Motor neuron (in vitro differentiated cells): ENCODE results near the gene GAB2. TPM values are rescaled to one million over a fixed set of nuclear protein-coding genes. Genes with fewer than 3 reads are reported as not detected.

Experiments used
- ATAC-seq, 8 experiments: fragments of 200-7000 bp; cut with Tn5 transposase; replicated peaks in 6 of 8; 2 replicates each; pipeline ENCODE4 v1.8.0; 2021; ENCODE audit warnings: mild to moderate bottlenecking in 8 of 8, moderate library complexity in 8 of 8
- H3K27ac ChIP-seq, 2 donors: fragments of 250-450 bp; sonication (Bioruptor Pico); 2 replicates each; pipeline ENCODE4 v1.9.0; 2021; ENCODE audit warnings: antibody characterized with exemption in 2 of 2, mild to moderate bottlenecking in 2 of 2, moderate library complexity in 1 of 2
- H3K4me1 ChIP-seq, 2 donors: fragments of 250-450 bp; sonication (Bioruptor Pico); replicated peaks in 1 of 2; 2 replicates each; pipeline ENCODE4 v1.6.1; 2021; ENCODE audit warnings: antibody characterized with exemption in 2 of 2, mild to moderate bottlenecking in 2 of 2, moderate library complexity in 1 of 2
- H3K4me3 ChIP-seq, 5 donors: fragments of 250-450 bp; sonication (Bioruptor Pico); 2 replicates each; pipeline ENCODE4 v1.9.0; 2021; ENCODE audit warnings: antibody characterized with exemption in 5 of 5, mild to moderate bottlenecking in 5 of 5, moderate library complexity in 4 of 5
- WGBS, 10 experiments: fragments of 450-650 bp; shearing (Covaris generic); methylation state at CpG; one replicate each; pipeline ENCODE4 v1.0.0; 2022; 5-methylcytosine and 5-hydroxymethylcytosine counted together
- in situ Hi-C, 9 experiments: fragments of 400-800 bp; cut with MboI; loops; one replicate each; pipeline ENCODE4 v1.15.0; 2021; ENCODE audit warnings: low sequenced_read_pairs in 9 of 9, low pct_unique_long_range_greater_than_20kb in 2 of 9; ENCODE audit not compliant: unreplicated experiment in 9 of 9
- total RNA-seq, 8 experiments: library from RNA; unstranded; fragments of 300-600 nt; gene quantifications; 2 replicates each; pipeline versions ENCODE4 v1.2.3 to v1.2.4, GENCODE V29; 2022

Gene GAB2
- total RNA-seq, 8 experiments from 2014 or later: 2.5 to 44.1 (median 25.6) TPM

DNA sequence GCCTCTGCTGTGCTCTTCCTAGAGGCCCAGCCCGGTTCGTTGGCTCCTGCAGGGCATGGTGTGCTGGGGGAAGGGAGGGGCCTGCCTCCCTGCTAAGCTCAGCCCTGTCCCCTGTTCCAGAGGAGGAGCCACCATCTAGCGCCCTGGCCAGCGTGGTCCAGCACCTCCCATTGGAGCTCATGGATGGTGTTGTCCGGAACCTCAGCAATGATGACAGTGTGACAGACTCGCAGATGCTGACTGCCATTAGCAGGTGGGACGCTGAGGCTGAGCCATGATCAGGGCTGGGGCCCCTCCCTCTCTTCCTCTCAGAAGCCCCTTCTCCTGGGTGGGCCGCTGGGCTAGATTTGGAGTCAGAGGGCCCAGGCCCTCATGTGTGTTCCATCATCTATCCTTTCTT lies 219.8 kb downstream of the GAB2 start:
- peak in 4 of 8 experiments; percentile 16 to 50 (median 30) for ATAC-seq
- in situ Hi-C loops: no loop called here
- WGBS, 10 experiments: 40 to 90% (median 83%) methylated on average over 1 to 5 of the region's 8 CpGs; no CpG with 5 or more reads in 6 of the 10 experiments
- Histone ChIP-seq H3K27ac (no peak overlapping the region), H3K4me1 (no peaks in the 10 kb centered on the region), H3K4me3 (no peak overlapping the region)

DNA sequence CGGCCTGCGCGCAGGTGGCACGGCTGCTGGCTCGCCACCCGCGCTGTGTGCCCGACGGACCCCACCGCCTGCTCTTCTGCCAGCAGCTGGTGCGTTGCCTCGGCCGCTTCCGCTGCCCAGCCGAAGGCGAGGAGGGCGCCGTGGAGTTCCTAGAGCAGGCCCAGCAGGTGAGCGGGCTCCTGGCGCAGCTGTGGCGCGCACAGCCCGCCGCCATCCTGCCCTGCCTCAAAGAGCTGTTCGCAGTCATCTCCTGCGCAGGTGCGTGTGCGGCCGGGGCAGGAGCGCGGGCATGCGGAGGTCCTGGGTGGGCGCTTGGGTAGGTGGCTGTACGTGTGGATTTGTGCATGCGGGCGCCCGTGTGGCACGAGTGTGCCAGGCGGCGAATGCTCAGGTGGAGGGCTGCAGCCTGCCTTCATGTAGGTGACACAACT lies 220.9 kb downstream of the GAB2 start:
- peaks cover 0 to 4% of the 10 kb centered on the region in 2 donors for H3K4me1 ChIP-seq
- H3K27ac ChIP-seq: no peak overlapping the region
- in situ Hi-C loops: no loop called here
- WGBS, 10 experiments: 92 to 100% (median 98%) methylated on average over 1 to 16 of the region's 40 CpGs; no CpG with 5 or more reads in 4 of the 10 experiments
- H3K4me3 ChIP-seq: no peak overlapping the region
- ATAC-seq: no peak

DNA sequence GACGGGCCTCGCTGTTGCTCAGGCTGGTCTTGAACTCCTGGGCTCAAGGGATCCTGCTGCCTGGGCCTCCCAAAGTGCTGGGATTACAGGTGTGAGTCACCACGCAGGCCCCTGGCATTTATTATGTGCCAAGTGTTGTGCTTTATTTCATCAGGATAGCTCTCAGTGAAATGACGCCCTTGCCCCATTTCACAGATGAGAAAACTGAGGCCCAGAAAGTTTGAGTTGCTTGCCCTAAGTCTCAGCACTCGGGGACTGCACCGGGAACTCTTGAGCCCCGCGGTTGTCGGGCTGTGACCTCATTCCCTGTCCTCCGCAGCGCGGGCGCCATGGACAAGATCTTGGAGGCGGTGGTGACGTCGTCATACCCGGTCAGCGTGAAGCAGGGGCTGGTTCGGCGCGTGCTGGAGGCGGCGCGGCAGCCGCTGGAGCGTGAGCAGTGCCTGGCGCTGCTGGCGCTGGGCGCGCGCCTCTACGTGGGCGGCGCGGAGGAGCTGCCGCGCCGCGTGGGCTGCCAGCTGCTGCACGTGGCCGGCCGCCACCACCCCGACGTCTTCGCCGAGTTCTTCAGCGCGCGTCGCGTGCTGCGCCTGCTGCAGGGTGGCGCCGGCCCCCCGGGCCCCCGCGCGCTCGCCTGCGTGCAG lies 221.6 kb downstream of the GAB2 start:
- no peak for ATAC-seq
- in situ Hi-C loops: no loop called here
- peaks cover 0 to 4% of the 10 kb centered on the region in 2 donors for H3K4me1 ChIP-seq
- H3K27ac ChIP-seq: no peak overlapping the region
- WGBS, 10 experiments: 15 to 100% (median 94%) methylated on average over 2 to 38 of the region's 60 CpGs; no CpG with 5 or more reads in 3 of the 10 experiments
- H3K4me3 ChIP-seq: no peak overlapping the region

DNA sequence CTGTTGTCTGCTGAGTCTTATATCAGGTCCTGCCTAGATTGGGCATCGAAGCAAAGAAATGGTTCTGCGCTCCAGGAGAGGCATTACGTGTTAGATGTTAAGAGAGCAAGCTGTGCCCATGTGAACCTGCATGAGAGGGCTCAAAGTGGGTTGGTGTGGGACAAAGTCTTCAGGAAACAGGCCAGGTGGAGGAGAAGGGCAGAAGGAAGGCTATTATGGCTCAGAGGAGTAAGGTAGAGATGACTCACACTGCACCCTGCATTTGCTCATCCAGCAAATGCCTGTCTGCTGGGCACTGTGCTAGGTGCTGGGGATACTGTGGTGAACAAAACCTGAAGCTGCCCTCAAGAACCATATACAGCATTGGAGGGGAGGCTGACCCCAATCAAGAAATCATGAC lies 223.1 kb downstream of the GAB2 start:
- peak in 1 of 8 experiments; percentile 24 for ATAC-seq
- H3K4me3 ChIP-seq: no peak overlapping the region
- in situ Hi-C loops: no loop called here
- 60 to 100% (median 100%) methylated on average over 1 to 3 of the region's 3 CpGs; no CpG with 5 or more reads in 1 of the 10 experiments for WGBS, 10 experiments
- peaks cover 8 to 14% of the 10 kb centered on the region in 2 donors for H3K4me1 ChIP-seq
- no peak overlapping the region for H3K27ac ChIP-seq

DNA sequence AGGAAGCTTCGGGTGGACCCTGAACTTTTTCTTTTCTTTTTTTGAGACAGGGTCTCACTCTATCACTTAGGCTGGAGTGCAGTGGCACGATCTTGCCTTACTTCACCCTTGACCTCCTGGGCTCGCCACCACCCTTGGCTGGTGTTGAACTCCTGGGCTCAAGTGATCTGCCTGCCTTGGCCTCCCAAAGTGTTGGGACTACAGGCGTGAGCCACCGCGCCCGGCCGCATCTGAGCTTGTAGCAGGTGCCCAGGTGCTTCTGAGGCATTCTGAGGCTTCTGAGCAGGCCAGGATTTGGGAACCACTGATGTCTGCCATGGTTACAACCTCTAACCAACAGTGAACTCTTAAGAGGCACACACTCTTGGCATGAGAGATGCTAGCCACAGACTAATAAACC lies 223.8 kb downstream of the GAB2 start:
- ATAC-seq: no peak
- Histone ChIP-seq H3K27ac (no peak overlapping the region), H3K4me3 (no peak overlapping the region), H3K4me1 (peaks cover 8 to 17% of the 10 kb centered on the region in 2 donors)
- in situ Hi-C loops: no loop called here
- 92 to 100% (median 100%) methylated on average over 1 to 5 of the region's 8 CpGs; no CpG with 5 or more reads in 4 of the 10 experiments for WGBS, 10 experiments

DNA sequence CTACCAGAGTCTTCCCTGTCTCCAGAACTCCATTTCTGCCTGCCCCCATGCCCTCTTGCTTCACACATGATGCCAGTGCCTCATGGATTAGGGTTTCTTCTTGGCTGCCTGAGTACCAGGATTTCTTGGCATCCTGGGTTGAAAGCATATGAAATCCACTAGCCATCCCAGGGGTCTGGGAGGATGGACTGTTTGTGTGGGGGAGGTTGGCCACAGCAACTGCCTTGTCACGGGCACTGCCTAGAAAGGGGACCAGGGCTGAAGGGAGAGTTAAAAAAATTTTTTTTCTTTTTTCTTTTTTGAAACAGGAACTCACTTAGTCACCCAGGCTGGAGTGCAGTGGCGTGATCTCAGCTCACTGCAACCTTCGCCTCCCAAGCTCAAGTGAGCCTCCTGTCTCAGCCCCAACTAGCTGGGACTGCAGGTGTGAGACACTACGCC lies 224.7 kb downstream of the GAB2 start:
- no peak for ATAC-seq
- WGBS, 10 experiments: 20 to 100% (median 80%) methylated on average over 1 to 3 of the region's 4 CpGs; no CpG with 5 or more reads in 3 of the 10 experiments
- in situ Hi-C loops: no loop called here

DNA sequence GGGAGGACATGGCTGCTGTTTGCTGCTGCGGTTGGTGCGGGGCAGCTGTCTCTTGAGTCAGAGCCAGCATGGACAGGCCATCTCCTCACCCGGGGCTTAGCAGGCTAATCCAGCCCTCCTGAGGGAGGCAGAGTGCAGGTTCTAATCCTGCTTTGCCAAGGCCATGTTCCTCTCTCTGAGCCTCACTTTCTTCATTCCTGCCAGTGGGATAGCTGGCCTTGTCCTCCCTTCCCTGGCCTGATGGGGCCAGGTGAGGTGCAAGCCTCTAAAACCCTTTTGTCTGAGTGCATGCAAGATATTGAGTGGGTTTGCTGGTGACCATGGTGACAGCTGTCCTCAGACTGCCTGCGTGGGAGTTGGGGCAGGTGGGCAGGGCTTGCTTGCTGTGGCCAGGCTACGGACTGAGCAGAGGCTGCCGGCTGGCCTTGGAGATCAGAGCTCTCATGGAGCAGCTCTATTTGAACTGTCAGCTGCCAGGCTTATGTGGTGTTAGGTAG lies 225.3 kb downstream of the GAB2 start:
- H3K4me3 ChIP-seq: no peak overlapping the region
- WGBS, 10 experiments: 33 to 85% (median 70%) methylated on average over 1 to 5 of the region's 6 CpGs; no CpG with 5 or more reads in 4 of the 10 experiments
- peaks cover 13 to 20% of the 10 kb centered on the region in 2 donors for H3K4me1 ChIP-seq
- no peak overlapping the region for H3K27ac ChIP-seq
- in situ Hi-C loops: no loop called here
- ATAC-seq: no peak

More for the DNA sequence above, 224.7 kb downstream of the GAB2 start:
- Histone ChIP-seq H3K4me3 (no peak overlapping the region), H3K27ac (no peak overlapping the region), H3K4me1 (peaks cover 8 to 17% of the 10 kb centered on the region in 2 donors)

DNA sequence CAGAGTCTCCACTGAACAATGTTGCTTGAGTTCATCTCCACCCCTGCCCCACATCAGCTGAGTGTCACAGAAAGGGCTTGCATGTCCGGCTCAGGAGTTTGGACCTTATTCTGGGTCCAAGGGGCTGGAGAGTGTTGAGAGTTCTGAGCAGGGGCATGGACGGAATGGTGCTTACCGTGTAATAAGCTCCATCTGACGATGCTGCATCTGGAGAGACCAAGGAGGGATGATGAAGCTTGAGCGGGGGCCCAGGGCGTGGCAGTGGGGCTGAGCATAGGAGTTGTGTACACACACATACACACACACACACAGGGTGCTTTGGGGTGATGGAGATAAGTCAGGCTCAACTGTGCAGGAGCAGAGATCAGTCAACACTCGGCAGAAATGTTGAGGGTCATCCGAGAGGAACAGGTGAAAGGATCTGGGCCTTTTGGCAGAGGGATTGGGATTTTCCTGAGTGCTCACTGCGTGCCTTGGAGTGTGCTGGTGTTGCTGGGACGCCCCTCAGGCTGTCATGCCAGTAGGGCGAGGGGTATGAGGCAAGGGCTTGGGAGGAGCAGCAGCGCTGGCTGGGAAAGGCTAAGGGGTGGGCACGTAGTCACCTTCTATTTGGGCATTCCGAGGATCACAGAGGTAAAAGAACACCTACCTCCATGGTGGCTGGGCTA lies 226.6 kb downstream of the GAB2 start:
- WGBS, 10 experiments: 40 to 100% (median 88%) methylated on average over 1 to 10 of the region's 14 CpGs; no CpG with 5 or more reads in 3 of the 10 experiments
- Histone ChIP-seq H3K27ac (no peak overlapping the region), H3K4me3 (no peak overlapping the region), H3K4me1 (peaks cover 14 to 21% of the 10 kb centered on the region in 2 donors)
- in situ Hi-C loops: no loop called here
- ATAC-seq: no peak

DNA sequence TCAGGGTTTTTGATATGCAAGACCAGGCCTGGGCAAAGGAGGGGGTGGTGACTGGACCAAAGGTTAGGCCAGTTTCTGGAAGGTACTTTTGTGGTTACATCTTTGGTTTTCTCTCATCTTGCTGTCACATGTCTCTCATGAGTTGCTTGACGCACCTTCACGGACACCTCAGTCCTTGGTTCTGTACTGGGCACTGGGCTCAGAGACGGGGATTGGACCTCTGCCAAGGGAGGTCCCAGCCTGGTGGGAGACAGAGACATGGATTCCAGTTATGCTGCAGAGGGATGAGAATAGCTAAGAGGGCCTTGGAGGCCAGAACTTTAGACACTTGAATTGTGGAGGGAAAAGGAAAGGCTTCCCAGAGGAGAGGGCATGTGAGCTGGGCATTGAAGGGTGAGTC lies 227.2 kb downstream of the GAB2 start:
- no peak overlapping the region for H3K27ac ChIP-seq
- no peak for ATAC-seq
- in situ Hi-C loops: no loop called here
- WGBS, 10 experiments: 50 to 100% (median 85%) methylated on average over 1 to 3 of the region's 3 CpGs; no CpG with 5 or more reads in 2 of the 10 experiments
- H3K4me3 ChIP-seq: no peak overlapping the region
- H3K4me1 ChIP-seq: peaks cover 14 to 21% of the 10 kb centered on the region in 2 donors

DNA sequence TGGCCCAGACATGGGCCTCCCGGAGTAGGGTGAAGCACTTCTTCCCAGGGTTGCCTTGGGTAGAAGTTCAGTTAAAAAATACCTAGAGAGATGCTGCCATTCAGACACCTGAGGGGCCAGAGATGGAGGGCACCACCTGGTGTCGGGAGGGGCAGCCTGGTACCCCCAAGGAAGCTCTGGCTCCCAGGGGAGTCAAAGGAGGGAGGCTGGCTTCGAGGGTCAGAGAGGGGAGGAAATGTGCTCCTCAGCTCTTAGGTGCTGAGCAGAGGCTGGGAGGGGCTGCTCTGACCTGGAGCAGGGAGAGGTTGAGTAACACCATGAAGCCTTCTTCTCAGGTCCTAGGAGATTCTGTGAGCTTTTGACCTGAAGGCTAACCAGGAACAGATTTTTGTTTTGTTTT lies 227.8 kb downstream of the GAB2 start:
- in situ Hi-C loops: no loop called here
- no peak for ATAC-seq
- WGBS, 10 experiments: 20 to 60% (median 28%) methylated on average over 1 to 3 of the region's 3 CpGs; no CpG with 5 or more reads in 6 of the 10 experiments
- H3K27ac ChIP-seq: no peak overlapping the region
- peaks cover 14 to 21% of the 10 kb centered on the region in 2 donors for H3K4me1 ChIP-seq
- H3K4me3 ChIP-seq: peak overlapping the region; percentile 66 to 95 (median 80)

DNA sequence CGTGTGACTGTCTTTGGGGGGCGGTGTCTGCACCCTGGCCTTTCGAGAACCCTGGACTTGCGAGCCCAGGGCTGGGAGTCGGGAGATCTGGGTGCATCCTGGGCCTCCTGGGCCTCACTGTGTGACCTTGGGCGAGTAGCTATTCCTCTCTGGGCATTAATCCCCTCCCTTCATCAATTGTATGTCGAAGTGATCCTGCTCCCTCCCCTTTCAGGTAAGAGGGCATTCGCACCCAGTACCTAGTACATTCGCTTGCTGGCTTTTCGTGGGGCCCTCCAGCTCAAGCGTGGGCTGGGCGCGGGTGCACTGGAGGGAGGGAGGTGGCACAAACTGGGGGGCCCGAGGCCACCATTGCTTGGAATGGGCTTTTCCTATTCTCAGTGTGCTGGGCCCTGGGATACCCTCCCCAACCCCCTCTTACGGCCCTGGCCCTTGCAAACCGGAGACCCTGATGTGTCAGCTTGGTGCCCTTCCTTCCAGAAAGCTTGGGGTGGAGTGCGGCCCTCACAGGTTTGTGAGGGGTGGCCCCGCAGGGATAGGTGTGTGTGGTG lies 228.4 kb downstream of the GAB2 start:
- in situ Hi-C loops: no loop called here
- no peak overlapping the region for H3K27ac ChIP-seq
- H3K4me3 ChIP-seq: peak overlapping the region; percentile 66 to 95 (median 80)
- 0 to 80% methylated on average over 1 of the region's 18 CpGs; no CpG with 5 or more reads in 8 of the 10 experiments for WGBS, 10 experiments
- peaks cover 14 to 21% of the 10 kb centered on the region in 2 donors for H3K4me1 ChIP-seq
- peak in 2 of 8 experiments; percentile 0 to 1 for ATAC-seq

DNA sequence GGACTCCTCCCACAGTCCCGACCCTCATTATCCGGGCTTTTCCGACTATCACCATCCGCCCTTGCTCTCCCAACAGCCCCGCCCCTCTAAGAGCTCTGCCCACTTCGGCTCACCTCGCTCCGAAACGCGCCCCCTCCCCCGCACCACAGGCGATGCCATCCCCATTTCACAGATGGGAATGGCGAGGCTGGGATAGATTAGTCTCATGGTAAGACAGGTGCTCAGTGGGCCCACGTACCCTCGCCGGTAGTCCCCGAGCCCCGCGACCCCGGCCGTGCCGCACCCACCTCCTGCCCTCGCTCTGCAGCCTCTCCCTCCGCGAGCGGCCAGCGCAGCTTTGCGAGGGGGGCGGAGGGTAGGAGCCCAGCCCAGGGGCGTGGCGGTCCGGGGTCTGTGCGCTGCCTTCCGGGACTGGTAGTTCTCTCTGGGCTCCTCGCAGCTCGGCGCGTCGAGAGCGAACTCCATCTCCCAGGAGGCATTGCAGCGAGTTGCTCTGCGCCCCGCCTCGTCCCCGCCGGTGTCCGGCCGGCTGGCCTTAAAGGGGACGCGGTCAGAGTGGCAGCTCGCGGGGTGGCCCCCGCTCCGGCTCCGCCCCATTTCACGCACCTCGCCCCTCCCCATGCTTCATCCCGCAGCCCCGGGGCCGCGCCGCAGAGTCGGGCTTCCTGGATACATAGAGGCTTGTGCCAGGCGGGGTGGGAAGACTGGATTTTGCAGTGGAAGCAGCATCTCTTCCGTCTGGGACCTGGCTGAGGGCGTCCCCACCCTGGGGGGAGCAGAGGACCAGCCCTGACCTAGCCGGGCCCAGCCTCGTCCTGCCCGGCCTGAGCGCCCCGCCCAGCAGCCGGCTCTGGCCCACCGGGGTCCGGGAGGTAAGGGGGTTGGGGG lies 229.1 kb downstream of the GAB2 start, which contains the start of the genes KCTD21 and USP35:
Gene KCTD21, minus strand, starts transcription at position 341 of the 888 bp plus-strand sequence. CDS start 14,072 bp downstream, outside the sequence.
Gene USP35, plus strand, starts transcription at position 634 of the 888 bp plus-strand sequence. CDS start 7,327 bp downstream, outside the sequence.
- H3K4me1 ChIP-seq: peaks cover 14 to 21% of the 10 kb centered on the region in 2 donors
- ATAC-seq: peak; percentile 88 to 96 (median 94)
- WGBS, 10 experiments: 0 to 3% methylated on average over 2 to 8 of the region's 74 CpGs; no CpG with 5 or more reads in 8 of the 10 experiments
- in situ Hi-C loops: no loop called here
- H3K4me3 ChIP-seq: peak within 1 kb of the TSS; percentile 66 to 95 (median 80)
- H3K27ac ChIP-seq: no peak within 1 kb of the TSS
